ENCODE results near the gene SERAC1. TPM values are rescaled to one million over a fixed set of nuclear protein-coding genes. Genes with fewer than 3 reads are reported as not detected.

SERAC1 gene
- total and polyA plus RNA-seq, 10 of the 15 experiments (the other 5 are each of a cell fraction or from before 2014, with no cell fraction given) = 0.76 to 2.9 (median 2.2) TPM

GRCh38 chr6:158207422-158207788 is 39.3 kb upstream of the SERAC1 start (continued):
- TF ChIP-seq PKNOX1 (IDR thresholded peaks at IDR 0.05) (0 out of 2 replicates have a peak, but pooled peaks have one; percentile 40), DPF2 (IDR thresholded peaks at IDR 0.05) (no peak), ZBTB40 (IDR thresholded peaks at IDR 0.05; ENCODE audit: borderline replicate concordance) (no peak), IRF5 (IDR thresholded peaks at IDR 0.05; ENCODE audit: borderline replicate concordance) (no peak), RELA (IDR thresholded peaks at IDR 0.05; ENCODE audit: borderline replicate concordance, partially characterized antibody) (no peak), ZBTB11 (CRISPR knock-in tag; IDR thresholded peaks at IDR 0.05) (no peak), FOXK2 (IDR thresholded peaks at IDR 0.05) (no peak; the same call in 1 of the 2 replicates), TCF3 (IDR thresholded peaks at IDR 0.05; ENCODE audit: borderline replicate concordance, insufficient read depth, low read depth, low read length) (no peak), ZSCAN29 (IDR thresholded peaks at IDR 0.05) (no peak), ZBTB33 (IDR thresholded peaks at IDR 0.05) (no peak), NRF1 (conservative IDR thresholded peaks at IDR 0.05; ENCODE audit: low read depth, low read length) (no peak), RFX5 (IDR thresholded peaks at IDR 0.05; ENCODE audit: low read depth, low read length) (no peak), POLR2AphosphoS2 (IDR thresholded peaks at IDR 0.05; ENCODE audit: low read depth, low read length) (no peak), MYC (IDR thresholded peaks at IDR 0.05; ENCODE audit: insufficient read depth, insufficient read length, insufficient replicate concordance, low read length, severe bottlenecking) (no peak), RUNX3 (IDR thresholded peaks at IDR 0.05; ENCODE audit: low read length) (peak; percentile 87), POU2F2 (IDR thresholded peaks at IDR 0.05; ENCODE audit: borderline replicate concordance, low read depth, low read length) (no peak), SUPT20H (IDR thresholded peaks at IDR 0.05; ENCODE audit: borderline replicate concordance, control insufficient read depth, low read depth, low read length) (no peak), POLR2A (IDR thresholded peaks at IDR 0.05; ENCODE audit: low read depth, low read length) (no peak), HDGF (IDR thresholded peaks at IDR 0.05) (no peak), NFYB (IDR thresholded peaks at IDR 0.05; ENCODE audit: insufficient read depth, low read depth, low read length) (no peak)

Data from GM12878 (cell line).